Glomerular visceral epithelial cell (primary cell): ENCODE measurements around the gene GNAI2.
"Not testable (repeated sequence)": the region's sequence is repeated elsewhere in the genome, so short reads cannot be mapped to it uniquely, and the experiment has no call there.

Experiments
- DNase-seq: peaks from one replicate; pipeline ENCODE4 v3.0.0-alpha.2; 2016; ENCODE audit errors: extremely low spot score

The GNAI2 gene

GRCh38 chr3:50204804-50205412, 31.1 kb upstream of the GNAI2 start, which contains the start of gene SLC38A3:
SLC38A3 (plus strand) TSS chr3:50205271; CDS start chr3:50214200, 8,929 bp downstream.
- DNase-seq = no peak

- no peak for DNase-seq
Measured at GRCh38 chr3:50205413-50206276, 30.4 kb upstream of the GNAI2 start.

- no peak for DNase-seq
Measured at GRCh38 chr3:50207359-50208042, 28.5 kb upstream of the GNAI2 start.

GRCh38 chr3:50208677-50209344, 27.2 kb upstream of the GNAI2 start:
- DNase-seq = no peak

- DNase-seq = no peak
Measured at GRCh38 chr3:50210176-50210509, 25.9 kb upstream of the GNAI2 start.

GRCh38 chr3:50210510-50211367, 25.3 kb upstream of the GNAI2 start:
- no peak for DNase-seq

GRCh38 chr3:50211368-50211717, 24.7 kb upstream of the GNAI2 start:
- DNase-seq = not testable (repeated sequence)

GRCh38 chr3:50211930-50212329, 24.1 kb upstream of the GNAI2 start:
- peak; percentile 82 for DNase-seq

GRCh38 chr3:50212502-50212901, 23.5 kb upstream of the GNAI2 start:
- DNase-seq = no peak

GRCh38 chr3:50212971-50213370, 23.0 kb upstream of the GNAI2 start:
- no peak for DNase-seq

- no peak for DNase-seq
Measured at GRCh38 chr3:50213373-50213772, 22.6 kb upstream of the GNAI2 start.

GRCh38 chr3:50214824-50215223, 21.2 kb upstream of the GNAI2 start:
- no peak for DNase-seq

GRCh38 chr3:50215529-50215928, 20.5 kb upstream of the GNAI2 start:
- no peak for DNase-seq

- DNase-seq = no peak
Measured at GRCh38 chr3:50217681-50218080, 18.3 kb upstream of the GNAI2 start.

GRCh38 chr3:50218448-50218847, 17.6 kb upstream of the GNAI2 start:
- DNase-seq = no peak

- no peak for DNase-seq
Measured at GRCh38 chr3:50219285-50219684, 16.7 kb upstream of the GNAI2 start.

- no peak for DNase-seq
Measured at GRCh38 chr3:50220109-50220508, 15.9 kb upstream of the GNAI2 start.

GRCh38 chr3:50221051-50221410, 15.0 kb upstream of the GNAI2 start:
- DNase-seq = no peak

- DNase-seq = no peak
Measured at GRCh38 chr3:50221411-50222168, 14.4 kb upstream of the GNAI2 start.

GRCh38 chr3:50222169-50222528, 13.9 kb upstream of the GNAI2 start:
- no peak for DNase-seq

GRCh38 chr3:50224639-50225038, 11.4 kb upstream of the GNAI2 start:
- DNase-seq = no peak
